Measurements from ENCODE around the gene CCR6.

DNA sequence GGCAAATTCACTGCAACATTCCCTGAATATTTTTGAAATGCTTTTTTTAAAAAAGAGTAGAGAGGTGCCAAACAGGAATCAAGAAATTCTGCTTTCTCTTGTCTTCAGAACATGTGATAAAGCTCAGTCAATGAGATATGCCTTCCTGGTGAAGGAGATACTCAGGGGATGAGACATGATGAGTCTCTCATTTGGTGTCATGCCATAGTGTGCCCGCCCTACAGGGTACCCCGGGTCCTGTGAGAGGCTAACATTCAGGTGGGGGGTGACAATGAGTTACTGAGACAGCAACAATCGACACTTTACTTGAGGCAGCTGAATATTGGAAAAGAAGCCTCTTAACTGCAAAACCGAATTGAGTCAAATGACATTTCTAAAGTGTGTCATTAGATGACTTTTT is 6.7 kb downstream of the CCR6 start:
- TF ChIP-seq, protein P1, sequence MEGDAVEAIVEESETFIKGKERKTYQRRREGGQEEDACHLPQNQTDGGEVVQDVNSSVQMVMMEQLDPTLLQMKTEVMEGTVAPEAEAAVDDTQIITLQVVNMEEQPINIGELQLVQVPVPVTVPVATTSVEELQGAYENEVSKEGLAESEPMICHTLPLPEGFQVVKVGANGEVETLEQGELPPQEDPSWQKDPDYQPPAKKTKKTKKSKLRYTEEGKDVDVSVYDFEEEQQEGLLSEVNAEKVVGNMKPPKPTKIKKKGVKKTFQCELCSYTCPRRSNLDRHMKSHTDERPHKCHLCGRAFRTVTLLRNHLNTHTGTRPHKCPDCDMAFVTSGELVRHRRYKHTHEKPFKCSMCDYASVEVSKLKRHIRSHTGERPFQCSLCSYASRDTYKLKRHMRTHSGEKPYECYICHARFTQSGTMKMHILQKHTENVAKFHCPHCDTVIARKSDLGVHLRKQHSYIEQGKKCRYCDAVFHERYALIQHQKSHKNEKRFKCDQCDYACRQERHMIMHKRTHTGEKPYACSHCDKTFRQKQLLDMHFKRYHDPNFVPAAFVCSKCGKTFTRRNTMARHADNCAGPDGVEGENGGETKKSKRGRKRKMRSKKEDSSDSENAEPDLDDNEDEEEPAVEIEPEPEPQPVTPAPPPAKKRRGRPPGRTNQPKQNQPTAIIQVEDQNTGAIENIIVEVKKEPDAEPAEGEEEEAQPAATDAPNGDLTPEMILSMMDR (IDR thresholded peaks at IDR 0.05), result no peak
- TF ChIP-seq EP300 (IDR thresholded peaks at IDR 0.05) (no peak), POLR2A (IDR thresholded peaks at IDR 0.05) (no peak)

Measured in upper lobe of left lung (tissue), 4 donors.